Skeletal muscle tissue (tissue), 4 donors: ENCODE data around the gene PDCD2L. TPM values are rescaled to one million over a fixed set of nuclear protein-coding genes. Genes with fewer than 3 reads are reported as not detected.

Experiments used
- H3K27ac ChIP-seq: one replicate; pipeline ENCODE4 v1.7.0; 2013; ENCODE audit warnings: mild to moderate bottlenecking, low read depth, low read length, inconsistent platforms
- H3K27me3 ChIP-seq, 3 donors: one replicate each; pipeline ENCODE4 v1.7.0; 2013; ENCODE audit warnings: low read length in 3 of 3; ENCODE audit not compliant: control insufficient read depth in 3 of 3, insufficient read depth in 3 of 3
- H3K36me3 ChIP-seq, 3 donors: one replicate each; pipeline ENCODE4 v1.7.0; 2013; ENCODE audit warnings: low read length in 3 of 3; ENCODE audit not compliant: control insufficient read depth in 3 of 3, insufficient read depth in 3 of 3
- H3K4me1 ChIP-seq, 3 donors: one replicate each; pipeline ENCODE4 v1.7.0; 2013; ENCODE audit warnings: low read length in 3 of 3, mild to moderate bottlenecking in 3 of 3; ENCODE audit not compliant: control insufficient read depth in 3 of 3, insufficient read depth in 3 of 3
- H3K4me3 ChIP-seq, 3 donors: one replicate each; pipeline ENCODE4 v1.7.0; 2013; ENCODE audit warnings: low read length in 3 of 3
- H3K9ac ChIP-seq, 3 donors: one replicate each; pipeline ENCODE4 v1.7.0; 2013; ENCODE audit warnings: low read length in 3 of 3, mild to moderate bottlenecking in 3 of 3, moderate library complexity in 2 of 3, low read depth in 1 of 3
- H3K9me3 ChIP-seq, 3 donors: one replicate each; pipeline ENCODE4 v1.7.0; 2013; ENCODE audit warnings: low read length in 3 of 3; ENCODE audit not compliant: control insufficient read depth in 3 of 3
- total RNA-seq: library from RNA; depleted of rRNA; stranded (reverse); fragments of >200 nt; gene quantifications from one replicate; pipeline ENCODE4 v1.2.3, GENCODE V29; 2014
- donor health status: Osteomylitis.

The PDCD2L gene
- total RNA-seq, 1 donor from 2014 or later = 19.8 TPM

DNA sequence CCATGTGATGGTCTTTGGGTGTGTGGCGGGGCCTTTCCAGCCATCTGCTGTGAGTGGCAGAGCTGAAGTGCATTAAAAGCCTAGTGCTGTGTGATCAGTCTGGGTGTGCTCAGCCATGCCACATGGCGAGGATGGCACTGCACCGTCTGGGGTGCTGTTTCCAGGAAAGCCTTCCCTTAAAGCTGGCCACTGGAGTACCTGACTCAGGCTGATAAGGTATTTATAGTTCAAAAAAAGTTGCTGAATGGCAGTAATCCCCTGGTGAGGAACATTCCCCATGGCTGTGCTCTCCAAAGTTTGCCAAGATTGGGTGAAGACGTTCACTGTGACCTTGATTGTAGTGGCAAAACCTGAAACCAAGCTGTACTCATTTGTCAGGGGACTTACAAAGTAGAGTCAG lies 33.2 kb upstream of the PDCD2L start:
- Histone ChIP-seq H3K9me3 (no peaks in the 10 kb centered on the region), H3K4me3 (peak overlapping the region in 2 of 3 donors; percentile 14 to 23), H3K9ac (peak overlapping the region; percentile 20 to 54 (median 53)), H3K36me3 (peaks cover 54 to 71% (median 65%) of the 10 kb centered on the region in 3 donors), H3K27me3 (no peaks in the 10 kb centered on the region), H3K27ac (peak overlapping the region; percentile 52), H3K4me1 (peaks cover 44 to 52% (median 51%) of the 10 kb centered on the region in 3 donors)

- Histone ChIP-seq H3K4me3 (no peak overlapping the region), H3K9ac (no peak overlapping the region), H3K36me3 (peaks cover 44 to 62% (median 56%) of the 10 kb centered on the region in 3 donors), H3K9me3 (no peaks in the 10 kb centered on the region), H3K27me3 (no peaks in the 10 kb centered on the region), H3K27ac (no peak overlapping the region), H3K4me1 (peaks cover 19 to 24% (median 23%) of the 10 kb centered on the region in 3 donors)
Measured at GRCh38 chr19:34373601-34374288, 30.5 kb upstream of the PDCD2L start.

GRCh38 chr19:34375598-34375997 lies 28.6 kb upstream of the PDCD2L start:
- Histone ChIP-seq H3K36me3 (peaks cover 46 to 66% (median 58%) of the 10 kb centered on the region in 3 donors), H3K27me3 (no peaks in the 10 kb centered on the region), H3K9ac (no peak overlapping the region), H3K27ac (no peak overlapping the region), H3K4me1 (peaks cover 9 to 14% (median 10%) of the 10 kb centered on the region in 3 donors), H3K9me3 (no peaks in the 10 kb centered on the region), H3K4me3 (no peak overlapping the region)

DNA sequence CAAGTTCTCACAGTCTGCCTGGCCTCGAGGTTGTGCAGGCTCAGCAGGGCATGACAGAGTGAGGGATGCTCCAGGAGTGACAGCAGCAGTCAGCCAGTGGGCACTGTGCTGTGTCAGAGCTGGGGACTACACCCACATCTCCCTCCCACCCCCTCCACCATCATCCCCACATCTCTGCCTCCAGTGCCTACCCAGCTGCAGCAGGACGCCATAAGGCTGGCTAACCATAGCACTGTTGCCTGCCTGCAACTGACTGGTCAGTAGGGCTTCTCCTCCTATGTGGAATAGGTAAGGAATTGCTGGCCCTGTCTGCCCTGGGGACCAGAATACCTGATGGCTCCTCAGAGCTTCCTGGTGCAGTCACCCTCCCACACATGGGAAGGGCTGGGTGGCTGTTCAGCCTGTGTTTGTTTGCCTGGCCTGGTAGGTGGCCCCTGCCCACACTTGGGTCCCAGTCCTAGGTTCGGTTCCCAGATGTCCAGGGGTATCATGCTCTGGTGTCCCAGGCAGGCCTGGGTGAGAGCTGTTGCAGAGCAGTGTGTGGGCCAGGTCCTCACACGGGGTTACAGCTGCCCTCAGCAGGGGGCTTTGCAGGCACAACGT lies 23.5 kb upstream of the PDCD2L start:
- Histone ChIP-seq H3K4me1 (peaks cover 18 to 38% (median 33%) of the 10 kb centered on the region in 3 donors), H3K27me3 (no peaks in the 10 kb centered on the region), H3K9ac (peak overlapping the region in 2 of 3 donors; percentile 66 to 79), H3K9me3 (no peaks in the 10 kb centered on the region), H3K4me3 (peak overlapping the region in 2 of 3 donors; percentile 37 to 41), H3K36me3 (peaks cover 79 to 83% (median 82%) of the 10 kb centered on the region in 3 donors), H3K27ac (peak overlapping the region; percentile 78)

DNA sequence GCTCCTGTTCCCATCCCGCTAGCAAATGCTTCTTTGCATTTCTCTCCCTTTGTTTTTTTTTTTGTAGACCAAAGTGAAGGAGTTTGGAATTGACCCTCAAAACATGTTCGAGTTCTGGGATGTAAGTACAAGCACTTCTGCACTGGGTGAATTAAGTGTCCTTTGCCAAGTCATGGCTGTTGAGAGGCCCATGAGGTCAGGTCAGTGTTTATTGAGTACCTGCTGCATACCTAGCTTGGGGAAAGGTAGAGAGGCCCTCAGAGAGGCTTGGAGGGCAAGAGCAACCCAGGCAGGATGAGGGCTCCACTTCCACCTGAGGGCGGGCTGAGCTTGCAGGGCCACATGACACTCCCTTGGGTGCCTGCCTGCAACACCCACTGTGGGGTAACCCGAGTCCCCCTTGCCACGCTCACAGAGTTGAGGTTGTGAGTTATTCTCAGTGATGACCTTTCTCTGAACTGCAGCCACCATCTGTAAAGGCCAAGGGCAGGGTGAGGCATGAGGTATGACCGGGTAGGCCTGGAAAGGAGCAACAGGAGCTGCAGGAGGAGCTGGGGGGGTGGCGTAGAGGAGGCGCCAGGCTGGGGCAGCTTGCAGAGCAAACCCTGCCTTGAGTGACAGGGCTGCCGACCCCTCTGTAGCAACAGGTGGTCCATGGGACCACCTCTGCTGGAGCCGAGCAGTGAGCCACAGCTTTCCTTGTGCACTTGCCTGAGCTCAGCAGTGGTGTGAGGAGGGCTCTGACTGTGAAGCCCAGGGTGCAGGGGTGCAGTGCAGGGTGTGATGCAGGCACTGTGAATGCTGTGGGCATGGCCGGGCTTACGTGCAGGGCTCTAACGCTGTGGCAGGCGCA lies 22.6 kb upstream of the PDCD2L start:
- Histone ChIP-seq H3K4me1 (peaks cover 18 to 39% (median 33%) of the 10 kb centered on the region in 3 donors), H3K9ac (peak overlapping the region in 2 of 3 donors; percentile 76 to 81), H3K27ac (peak overlapping the region; percentile 78), H3K9me3 (no peaks in the 10 kb centered on the region), H3K27me3 (no peaks in the 10 kb centered on the region), H3K36me3 (peaks cover 83 to 87% (median 86%) of the 10 kb centered on the region in 3 donors), H3K4me3 (peak overlapping the region; percentile 31 to 61 (median 53))

- Histone ChIP-seq H3K36me3 (peaks cover 89 to 93% (median 92%) of the 10 kb centered on the region in 3 donors), H3K9me3 (no peaks in the 10 kb centered on the region), H3K4me1 (peaks cover 18 to 39% (median 33%) of the 10 kb centered on the region in 3 donors), H3K9ac (peak overlapping the region in 1 of 3 donors; percentile 81), H3K27me3 (no peaks in the 10 kb centered on the region), H3K4me3 (peak overlapping the region in 1 of 3 donors; percentile 61), H3K27ac (peak overlapping the region; percentile 78)
Measured at GRCh38 chr19:34382471-34382870, 21.7 kb upstream of the PDCD2L start.

GRCh38 chr19:34383599-34383998 lies 20.6 kb upstream of the PDCD2L start:
- Histone ChIP-seq H3K36me3 (peaks cover 90 to 93% (median 90%) of the 10 kb centered on the region in 3 donors), H3K27ac (peak overlapping the region; percentile 78), H3K4me3 (no peak overlapping the region), H3K4me1 (peaks cover 18 to 39% (median 33%) of the 10 kb centered on the region in 3 donors), H3K9me3 (no peaks in the 10 kb centered on the region), H3K9ac (peak overlapping the region in 1 of 3 donors; percentile 81), H3K27me3 (no peaks in the 10 kb centered on the region)

GRCh38 chr19:34386645-34387445 lies 17.4 kb upstream of the PDCD2L start:
- H3K9ac ChIP-seq = no peak overlapping the region
- no peak overlapping the region for H3K4me3 ChIP-seq
- no peaks in the 10 kb centered on the region for H3K9me3 ChIP-seq
- H3K36me3 ChIP-seq = peaks cover 88 to 92% (median 92%) of the 10 kb centered on the region in 3 donors
- peaks cover 8 to 21% (median 20%) of the 10 kb centered on the region in 3 donors for H3K4me1 ChIP-seq
- no peaks in the 10 kb centered on the region for H3K27me3 ChIP-seq
- no peak overlapping the region for H3K27ac ChIP-seq

DNA sequence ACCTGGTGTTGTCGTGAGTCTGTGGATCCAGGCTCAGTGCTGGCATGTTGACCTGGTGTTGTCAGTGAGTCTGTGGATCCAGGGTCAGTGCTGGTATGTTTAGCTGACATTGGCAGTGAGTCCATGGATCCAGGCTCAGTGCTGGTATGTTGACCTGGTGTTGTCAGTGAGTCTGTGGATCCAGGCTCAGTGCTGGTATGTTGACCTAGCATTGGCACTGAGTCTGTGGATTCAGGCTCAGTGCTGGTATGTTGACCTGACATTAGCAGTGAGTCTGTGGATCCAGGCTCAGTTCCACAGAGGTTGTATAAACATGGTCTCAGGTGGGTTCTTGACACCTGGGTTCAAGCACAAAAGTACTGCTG lies 16.8 kb upstream of the PDCD2L start:
- Histone ChIP-seq H3K27me3 (no peaks in the 10 kb centered on the region), H3K9ac (no peak overlapping the region), H3K4me1 (peaks cover 2 to 19% (median 17%) of the 10 kb centered on the region in 3 donors), H3K27ac (no peak overlapping the region), H3K36me3 (peaks cover 83 to 92% (median 92%) of the 10 kb centered on the region in 3 donors), H3K9me3 (no peaks in the 10 kb centered on the region), H3K4me3 (no peak overlapping the region)
